ENCODE data around the gene STEAP1B.

Gene STEAP1B

GRCh38 chr7:22470981-22471380, 29.0 kb downstream of the STEAP1B start:
- Histone ChIP-seq H3K27me3 (ENCODE audit: insufficient read depth, poor library complexity, severe bottlenecking) (no peaks in the 10 kb centered on the region), H3K27ac (ENCODE audit: poor library complexity, severe bottlenecking) (no peak overlapping the region), H3K4me3 (ENCODE audit: severe bottlenecking) (no peak overlapping the region), H3K36me3 (ENCODE audit: low read depth) (0 out of 2 replicates have a peak, but pooled peaks cover 3% of the 10 kb centered on the region), H3K9me3 (ENCODE audit: severe bottlenecking) (no peaks in the 10 kb centered on the region), H3K4me1 (ENCODE audit: insufficient read depth, poor library complexity, severe bottlenecking) (no peaks in the 10 kb centered on the region)
- ATAC-seq (ENCODE audit: low read depth) (no peak), DNase-seq (ENCODE audit: low spot score) (no peak)
- no peak for TF ChIP-seq CTCF (IDR thresholded peaks at IDR 0.05; ENCODE audit: poor library complexity, severe bottlenecking)

- Histone ChIP-seq H3K4me3 (ENCODE audit: severe bottlenecking) (no peak overlapping the region), H3K36me3 (ENCODE audit: low read depth) (0 out of 2 replicates have a peak, but pooled peaks cover 6% of the 10 kb centered on the region), H3K9me3 (ENCODE audit: severe bottlenecking) (no peaks in the 10 kb centered on the region), H3K4me1 (ENCODE audit: insufficient read depth, poor library complexity, severe bottlenecking) (no peaks in the 10 kb centered on the region), H3K27ac (ENCODE audit: poor library complexity, severe bottlenecking) (no peak overlapping the region), H3K27me3 (ENCODE audit: insufficient read depth, poor library complexity, severe bottlenecking) (no peaks in the 10 kb centered on the region)
- DNase-seq (ENCODE audit: low spot score) (no peak), ATAC-seq (ENCODE audit: low read depth) (no peak)
- no peak for TF ChIP-seq CTCF (IDR thresholded peaks at IDR 0.05; ENCODE audit: poor library complexity, severe bottlenecking)
Measured at GRCh38 chr7:22469371-22470143, 30.4 kb downstream of the STEAP1B start.

- H3K4me1 ChIP-seq (ENCODE audit: insufficient read depth, poor library complexity, severe bottlenecking): no peaks in the 10 kb centered on the region
- H3K36me3 ChIP-seq (ENCODE audit: low read depth): 0 out of 2 replicates have a peak, but pooled peaks cover 6% of the 10 kb centered on the region
- H3K27ac ChIP-seq (ENCODE audit: poor library complexity, severe bottlenecking): no peak overlapping the region
- no peaks in the 10 kb centered on the region for H3K9me3 ChIP-seq (ENCODE audit: severe bottlenecking)
- H3K4me3 ChIP-seq (ENCODE audit: severe bottlenecking): no peak overlapping the region
- H3K27me3 ChIP-seq (ENCODE audit: insufficient read depth, poor library complexity, severe bottlenecking): no peaks in the 10 kb centered on the region
- ATAC-seq (ENCODE audit: low read depth) (no peak), DNase-seq (ENCODE audit: low spot score) (no peak)
- no peak for TF ChIP-seq CTCF (IDR thresholded peaks at IDR 0.05; ENCODE audit: poor library complexity, severe bottlenecking)
Measured at GRCh38 chr7:22468609-22469008, 31.4 kb downstream of the STEAP1B start.

- DNase-seq (ENCODE audit: low spot score): no peak
- H3K27me3 ChIP-seq (ENCODE audit: insufficient read depth, poor library complexity, severe bottlenecking): no peaks in the 10 kb centered on the region
- no peak overlapping the region for H3K4me3 ChIP-seq (ENCODE audit: severe bottlenecking)
- no peaks in the 10 kb centered on the region for H3K4me1 ChIP-seq (ENCODE audit: insufficient read depth, poor library complexity, severe bottlenecking)
- H3K36me3 ChIP-seq (ENCODE audit: low read depth): 0 out of 2 replicates have a peak, but pooled peaks cover 6% of the 10 kb centered on the region
- TF ChIP-seq CTCF (IDR thresholded peaks at IDR 0.05; ENCODE audit: poor library complexity, severe bottlenecking): no peak
- no peak overlapping the region for H3K27ac ChIP-seq (ENCODE audit: poor library complexity, severe bottlenecking)
- no peak for ATAC-seq (ENCODE audit: low read depth)
- no peaks in the 10 kb centered on the region for H3K9me3 ChIP-seq (ENCODE audit: severe bottlenecking)
Measured at GRCh38 chr7:22464299-22464698, 35.7 kb downstream of the STEAP1B start.

Data from RWPE2 (cell line).